Measurements from ENCODE around the gene WNK2.

DNA sequence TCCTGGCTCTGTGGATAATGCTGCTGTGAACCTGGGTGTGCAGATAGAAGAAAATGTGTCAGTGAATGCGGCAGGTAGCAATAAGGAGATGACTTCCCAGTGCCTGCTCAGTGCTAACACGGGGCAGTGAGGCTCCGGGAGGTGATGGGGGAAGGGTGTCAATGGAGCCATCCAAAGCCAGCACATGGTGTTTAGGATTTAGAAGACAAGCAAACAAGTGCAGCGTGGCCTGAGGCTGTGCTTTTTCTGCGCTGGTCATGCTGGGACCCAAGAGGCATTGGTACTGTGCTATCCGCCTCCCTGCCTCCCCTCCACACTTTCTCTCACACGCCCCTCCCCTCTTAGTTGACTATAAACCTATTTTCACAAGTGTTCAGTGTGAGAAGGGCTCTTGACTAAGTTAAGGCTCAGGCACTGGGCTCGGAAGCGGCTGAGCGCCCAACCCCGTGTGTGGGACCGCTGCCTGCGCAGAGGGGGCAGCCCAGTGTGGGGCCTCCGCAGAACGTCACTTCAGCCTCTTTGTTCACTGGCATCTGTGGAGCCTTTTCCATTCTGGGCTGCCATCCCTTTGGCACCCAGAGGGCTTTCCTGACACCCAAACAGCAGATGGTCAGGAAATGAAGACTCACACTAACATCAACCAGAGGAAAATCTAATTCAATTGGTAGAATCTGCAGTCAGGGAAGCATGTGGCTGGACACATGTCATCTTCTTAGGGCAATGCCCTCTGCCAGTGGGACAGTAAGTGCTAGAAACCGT lies 28.0 kb upstream of the WNK2 start:
- TF ChIP-seq POLR2A (IDR thresholded peaks at IDR 0.05) (no peak), CTCF (IDR thresholded peaks at IDR 0.05) (no peak)
